C4-2B (cell line): ENCODE measurements around the gene TNRC6A.

Experiments
- H3K27ac ChIP-seq: fragments of 450-650 bp; 2 replicates; pipeline ENCODE4 v1.5.1; 2017
- ZFX ChIP-seq: fragments of 450-650 bp; IDR thresholded peaks from 2 replicates; pipeline ENCODE4 v1.6.1; 2017
- TF ChIP-seq, protein P1 (sequence below): fragments of 450-650 bp; conservative IDR thresholded peaks from 2 replicates; pipeline ENCODE4 v1.5.1; 2017; ENCODE audit warnings: mild to moderate bottlenecking

TNRC6A gene

DNA sequence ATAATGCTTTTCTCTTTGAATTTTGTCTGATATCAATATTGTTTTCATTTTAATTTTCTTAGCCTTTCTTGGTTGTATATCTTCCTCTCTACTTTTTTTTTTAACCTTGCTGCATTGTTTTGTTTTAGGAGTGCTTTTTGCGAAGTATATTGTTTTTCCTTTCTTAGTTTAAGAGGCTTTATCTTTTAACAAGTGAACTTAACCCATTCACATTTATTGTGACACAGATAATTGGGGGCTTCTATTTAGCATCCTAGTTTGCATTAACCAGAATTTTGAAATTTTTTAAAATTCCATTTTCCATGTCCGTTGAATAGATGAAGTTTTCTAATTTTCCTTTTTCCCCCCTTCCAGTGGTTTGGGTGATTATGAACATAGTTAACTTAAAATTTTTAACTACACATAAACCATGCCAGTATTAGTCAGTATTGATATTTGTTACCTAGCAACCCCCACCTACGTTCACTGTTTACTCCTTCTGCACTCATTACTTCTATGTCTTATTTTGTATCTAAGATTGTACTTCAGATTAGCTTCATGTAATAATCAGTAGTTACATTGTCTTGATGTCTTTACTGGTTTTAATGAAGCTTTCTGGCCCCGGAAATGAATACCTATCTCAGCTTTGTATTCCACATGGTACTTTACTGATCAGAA, 44.4 kb downstream of the TNRC6A start:
- no peak for TF ChIP-seq ZFX
- TF ChIP-seq, protein P1, sequence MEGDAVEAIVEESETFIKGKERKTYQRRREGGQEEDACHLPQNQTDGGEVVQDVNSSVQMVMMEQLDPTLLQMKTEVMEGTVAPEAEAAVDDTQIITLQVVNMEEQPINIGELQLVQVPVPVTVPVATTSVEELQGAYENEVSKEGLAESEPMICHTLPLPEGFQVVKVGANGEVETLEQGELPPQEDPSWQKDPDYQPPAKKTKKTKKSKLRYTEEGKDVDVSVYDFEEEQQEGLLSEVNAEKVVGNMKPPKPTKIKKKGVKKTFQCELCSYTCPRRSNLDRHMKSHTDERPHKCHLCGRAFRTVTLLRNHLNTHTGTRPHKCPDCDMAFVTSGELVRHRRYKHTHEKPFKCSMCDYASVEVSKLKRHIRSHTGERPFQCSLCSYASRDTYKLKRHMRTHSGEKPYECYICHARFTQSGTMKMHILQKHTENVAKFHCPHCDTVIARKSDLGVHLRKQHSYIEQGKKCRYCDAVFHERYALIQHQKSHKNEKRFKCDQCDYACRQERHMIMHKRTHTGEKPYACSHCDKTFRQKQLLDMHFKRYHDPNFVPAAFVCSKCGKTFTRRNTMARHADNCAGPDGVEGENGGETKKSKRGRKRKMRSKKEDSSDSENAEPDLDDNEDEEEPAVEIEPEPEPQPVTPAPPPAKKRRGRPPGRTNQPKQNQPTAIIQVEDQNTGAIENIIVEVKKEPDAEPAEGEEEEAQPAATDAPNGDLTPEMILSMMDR, result no peak
- H3K27ac ChIP-seq, result no peak overlapping the region

DNA sequence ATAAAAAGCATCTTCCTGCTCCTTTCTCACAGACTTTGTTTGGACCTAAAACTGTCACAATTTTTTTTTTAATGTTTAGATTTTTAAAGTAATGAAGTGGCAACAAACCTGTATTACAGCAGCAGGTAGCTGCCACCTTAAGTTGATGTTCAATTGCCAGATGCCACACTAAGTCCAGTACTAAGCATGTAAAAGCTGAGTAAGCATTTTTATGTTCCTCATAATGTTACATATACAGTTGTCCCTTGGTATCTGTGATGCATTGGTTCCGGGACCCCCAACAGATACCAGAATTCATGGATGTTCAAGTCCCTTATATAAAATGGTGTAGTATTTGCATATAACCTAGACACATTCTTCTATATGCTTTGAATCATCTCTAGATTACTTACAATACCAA, 45.1 kb downstream of the TNRC6A start:
- no peak overlapping the region for H3K27ac ChIP-seq
- TF ChIP-seq ZFX, result no peak
- TF ChIP-seq, protein P1, result no peak

DNA sequence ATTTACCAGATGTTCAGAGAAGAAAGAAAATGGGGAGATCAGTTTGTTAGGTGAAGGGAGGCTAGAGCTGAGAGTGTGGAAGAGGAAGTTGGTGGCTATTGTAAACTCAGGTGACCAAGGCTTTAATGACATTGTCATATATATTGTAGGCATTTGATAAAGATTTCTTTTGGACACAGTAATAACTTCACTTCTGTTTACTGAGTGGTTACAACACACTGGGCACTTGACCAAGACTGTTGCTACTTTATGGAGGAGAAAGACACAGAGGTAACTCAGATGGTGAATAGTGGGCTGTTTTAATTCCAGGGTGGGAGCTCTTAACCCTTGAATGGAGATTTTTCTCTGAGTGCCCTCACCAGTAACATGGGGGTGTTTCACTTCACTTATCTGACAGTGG, 46.0 kb downstream of the TNRC6A start:
- H3K27ac ChIP-seq, result no peak overlapping the region
- no peak for TF ChIP-seq ZFX
- TF ChIP-seq, protein P1, result no peak

DNA sequence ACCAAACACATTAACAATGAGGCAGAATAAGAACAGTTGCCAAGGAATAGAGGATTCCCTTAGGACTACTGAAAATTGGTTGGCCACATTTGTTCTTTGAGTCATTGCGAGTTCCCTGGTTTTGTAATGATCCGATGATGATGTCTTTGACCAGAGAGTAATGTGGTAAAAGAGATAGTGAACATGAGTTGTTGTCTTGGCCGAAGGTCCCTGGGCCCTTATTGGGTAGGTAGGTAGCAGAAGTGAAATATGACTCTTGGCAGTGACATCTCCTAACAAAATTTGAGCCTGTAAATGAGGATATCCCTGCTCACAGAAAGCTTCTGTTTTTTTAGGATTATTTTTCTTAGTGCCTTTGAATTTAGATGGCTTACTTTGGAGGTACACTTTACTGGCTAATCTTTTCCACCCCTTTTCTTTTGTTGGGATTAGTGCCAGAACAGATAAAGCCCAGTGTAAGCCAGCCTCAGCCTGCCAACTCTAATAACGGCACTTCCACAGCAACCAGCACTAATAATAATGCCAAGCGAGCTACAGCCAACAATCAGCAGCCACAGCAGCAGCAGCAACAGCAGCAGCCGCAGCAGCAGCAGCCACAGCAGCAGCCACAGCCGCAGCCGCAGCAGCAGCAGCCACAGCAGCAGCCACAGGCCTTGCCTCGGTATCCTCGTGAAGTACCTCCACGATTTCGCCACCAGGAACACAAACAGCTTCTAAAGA, 47.2 kb downstream of the TNRC6A start:
- TF ChIP-seq, protein P1, result no peak
- no peak for TF ChIP-seq ZFX
- no peak overlapping the region for H3K27ac ChIP-seq

DNA sequence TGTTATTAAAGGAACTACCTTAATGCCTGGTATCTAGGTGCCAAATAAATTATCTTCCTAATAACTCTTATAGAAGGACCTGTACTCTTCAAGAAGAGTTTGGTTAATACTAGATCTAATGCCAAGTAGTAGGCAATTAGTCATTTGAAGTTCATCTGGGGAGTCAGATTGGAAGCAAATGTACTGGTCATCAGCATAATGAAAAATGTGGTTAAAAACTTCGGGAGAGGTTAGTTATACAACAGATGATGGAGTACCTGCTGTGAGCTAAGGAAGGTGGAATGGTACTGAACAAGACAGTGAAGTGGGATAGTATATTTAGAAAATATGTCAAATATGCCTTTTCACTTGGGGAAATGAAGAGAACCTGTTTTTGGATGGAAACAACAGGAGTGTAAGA, 49.2 kb downstream of the TNRC6A start:
- H3K27ac ChIP-seq, result no peak overlapping the region
- TF ChIP-seq ZFX, result no peak
- TF ChIP-seq, protein P1, result no peak

DNA sequence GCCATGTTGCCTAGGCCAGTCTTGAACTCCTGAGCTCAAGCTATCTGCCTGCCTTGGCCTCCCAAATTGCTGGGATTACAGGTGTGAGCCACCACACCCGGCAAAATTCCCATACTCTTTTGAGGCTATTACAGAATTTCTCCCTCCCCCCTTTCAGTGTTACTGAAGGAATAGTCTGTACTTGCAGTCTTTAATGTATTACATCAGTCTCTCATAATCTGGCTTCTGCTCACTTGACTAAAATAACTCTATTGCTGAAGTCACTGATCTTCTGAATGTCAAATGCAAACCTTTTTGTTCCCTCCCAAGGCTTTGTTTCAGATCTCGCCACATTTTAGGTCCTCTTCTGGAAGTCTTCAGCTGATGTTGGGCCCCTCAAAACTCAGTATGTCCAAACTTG, 51.8 kb downstream of the TNRC6A start:
- no peak for TF ChIP-seq ZFX
- TF ChIP-seq, protein P1, result no peak
- no peak overlapping the region for H3K27ac ChIP-seq

DNA sequence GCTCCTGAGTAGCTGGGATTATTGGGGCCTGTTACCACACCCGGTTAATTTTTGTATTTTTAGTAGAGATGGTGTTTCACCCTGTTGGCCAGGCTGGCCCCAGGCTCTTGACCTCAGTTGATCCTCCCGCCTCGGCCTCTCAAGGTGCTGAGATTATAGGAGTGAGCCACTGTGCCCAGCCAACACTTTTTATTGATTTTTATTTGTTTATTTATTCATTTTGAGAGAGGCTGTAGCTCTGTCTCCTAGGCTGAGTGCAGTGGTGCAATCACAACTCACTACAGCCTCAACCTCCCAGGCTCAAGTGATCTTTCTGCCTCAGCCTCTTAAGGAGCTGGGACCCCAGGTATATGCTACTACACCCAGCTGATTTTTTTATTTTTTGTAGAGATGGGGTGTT, 54.7 kb downstream of the TNRC6A start:
- peak overlapping the region; percentile 9; the same call in 1 of the 2 replicates for H3K27ac ChIP-seq
- TF ChIP-seq, protein P1, result no peak
- TF ChIP-seq ZFX, result no peak
